GM12878 (cell line): ENCODE measurements around the gene ITSN1.

Experiments used
- ATF3 ChIP-seq: IDR thresholded peaks from 2 replicates; pipeline ENCODE4 v1.6.1; 2011; ENCODE audit warnings: low read depth, mild to moderate bottlenecking, low read length, moderate library complexity, borderline replicate concordance; ENCODE audit errors: extremely low read depth
- CTCF ChIP-seq, 3 experiments: IDR thresholded peaks in 2 of 3; conservative IDR thresholded peaks in 1 of 3; 2 replicates each; pipeline ENCODE4 v1.5.1; 2011; ENCODE audit warnings: low read depth in 3 of 3, low read length in 3 of 3, mild to moderate bottlenecking in 3 of 3, control low read depth in 2 of 3, moderate library complexity in 2 of 3, inconsistent platforms in 1 of 3, mixed read lengths in 1 of 3; ENCODE audit not compliant: control insufficient read depth in 2 of 3, insufficient read depth in 1 of 3; ENCODE audit errors: extremely low read depth in 1 of 3
- EZH2 ChIP-seq: IDR thresholded peaks from 2 replicates; pipeline ENCODE4 v1.6.1; 2012; ENCODE audit warnings: low read depth, mild to moderate bottlenecking, control low read depth, inconsistent platforms, low read length, borderline replicate concordance; ENCODE audit not compliant: control insufficient read depth
- FOS ChIP-seq: IDR thresholded peaks from 3 replicates; pipeline ENCODE4 v1.6.1; 2011; ENCODE audit warnings: borderline replicate concordance; ENCODE audit not compliant: insufficient read length; ENCODE audit errors: extremely low read depth
- FOXM1 ChIP-seq: IDR thresholded peaks from 2 replicates; pipeline ENCODE4 v1.6.1; 2012; ENCODE audit warnings: low read depth, mild to moderate bottlenecking, inconsistent platforms, low read length, moderate library complexity
- NBN ChIP-seq: fragments of 450-650 bp; IDR thresholded peaks from 2 replicates; pipeline ENCODE4 v1.6.1; 2016
- POLR2AphosphoS2 ChIP-seq: IDR thresholded peaks from 2 replicates; pipeline ENCODE4 v1.6.1; 2011; ENCODE audit warnings: low read depth, mild to moderate bottlenecking, low read length, improper control_type of control experiment, moderate library complexity
- RFX5 ChIP-seq: IDR thresholded peaks from 2 replicates; pipeline ENCODE4 v1.6.1; 2011; ENCODE audit warnings: low read depth, low read length, improper control_type of control experiment
- RUNX3 ChIP-seq: IDR thresholded peaks from 2 replicates; pipeline ENCODE4 v1.6.1; 2012; ENCODE audit warnings: low read length, inconsistent platforms
- SMAD1 ChIP-seq: fragments of 450-650 bp; IDR thresholded peaks from 2 replicates; pipeline ENCODE4 v1.6.1; 2018; ENCODE audit warnings: mild to moderate bottlenecking, low read depth; ENCODE audit not compliant: partially characterized antibody
- SMARCA5 ChIP-seq: fragments of 450-650 bp; IDR thresholded peaks from 2 replicates; pipeline ENCODE4 v1.6.1; 2017; ENCODE audit warnings: mild to moderate bottlenecking
- SP1 ChIP-seq: IDR thresholded peaks from one replicate; pipeline ENCODE4 v1.6.1; 2011; ENCODE audit warnings: low read depth, low read length
- SRF ChIP-seq, 2 experiments: IDR thresholded peaks; 2 replicates each; pipeline ENCODE4 v1.6.1; 2011; ENCODE audit warnings: low read depth in 2 of 2, low read length in 2 of 2, mild to moderate bottlenecking in 1 of 2, moderate library complexity in 1 of 2
- ZBTB40 ChIP-seq: fragments of 450-650 bp; IDR thresholded peaks from 2 replicates; pipeline ENCODE4 v1.6.1; 2016; ENCODE audit warnings: mild to moderate bottlenecking, moderate library complexity, borderline replicate concordance

- TF ChIP-seq RFX5, result no peak
- TF ChIP-seq SP1, result no peak
- TF ChIP-seq FOS, result no peak
- no peak for TF ChIP-seq ZBTB40
- no peak for TF ChIP-seq RUNX3
- no peak for TF ChIP-seq CTCF (IDR thresholded peaks at IDR 0.05 in 2 of 3, conservative IDR thresholded peaks at IDR 0.05 in 1 of 3; ENCODE audit: control insufficient read depth in 2 of 3, extremely low read depth in 1 of 3, insufficient read depth in 1 of 3, low read depth in 3 of 3, low read length in 3 of 3)
- TF ChIP-seq SMAD1, result no peak
- TF ChIP-seq FOXM1, result no peak
- no peak for TF ChIP-seq POLR2AphosphoS2
- TF ChIP-seq ATF3, result no peak
- no peak for TF ChIP-seq SRF (IDR thresholded peaks at IDR 0.05; ENCODE audit: low read depth in 2 of 2, low read length in 2 of 2)
- TF ChIP-seq NBN, result no peak
- TF ChIP-seq SMARCA5, result no peak
- no peak for TF ChIP-seq EZH2
These were observed 66.6 kb downstream of the ITSN1 start for GRCh38 chr21:33708874-33709273.
